Urinary bladder (tissue), 4 donors: ENCODE measurements around the gene FARS2. TPM values are rescaled to one million over a fixed set of nuclear protein-coding genes. Genes with fewer than 3 reads are reported as not detected.

Experiments
- DNase-seq: peaks from one replicate; pipeline ENCODE4 v3.0.0-alpha.2; 2015; ENCODE audit errors: extremely low spot score
- H3K27ac ChIP-seq: one replicate; pipeline ENCODE4 v1.5.1; 2013; ENCODE audit warnings: low read depth, mild to moderate bottlenecking, moderate library complexity
- H3K36me3 ChIP-seq: one replicate; pipeline ENCODE4 v1.6.1; 2013; ENCODE audit warnings: mild to moderate bottlenecking, moderate library complexity; ENCODE audit not compliant: insufficient read depth
- H3K4me1 ChIP-seq: one replicate; pipeline ENCODE4 v1.6.1; 2013; ENCODE audit warnings: mild to moderate bottlenecking, moderate library complexity; ENCODE audit not compliant: insufficient read depth
- H3K4me3 ChIP-seq: one replicate; pipeline ENCODE4 v1.5.1; 2013; ENCODE audit warnings: low read depth, low read length
- WGBS: extraction: QIAGEN DNeasy Blood & Tissue Kit; methylation state at CpG from one replicate; pipeline ENCODE4 v1.1.7; 2013; 5-methylcytosine and 5-hydroxymethylcytosine counted together
- polyA plus RNA-seq: library from polyadenylated mRNA; stranded (reverse); fragments of 200-250 nt; gene quantifications from one replicate; pipeline ENCODE4 v1.2.3, GENCODE V29; 2013
- total RNA-seq: library from RNA; depleted of rRNA; stranded (reverse); fragments of >200 nt; gene quantifications from one replicate; pipeline ENCODE4 v1.2.3, GENCODE V29; 2014
- donor health status: healthy with polysubstance abuse.
- donor health status: healthy.

The FARS2 gene
- total and polyA plus RNA-seq, 2 donors: 13.6 to 23.4 TPM

DNA sequence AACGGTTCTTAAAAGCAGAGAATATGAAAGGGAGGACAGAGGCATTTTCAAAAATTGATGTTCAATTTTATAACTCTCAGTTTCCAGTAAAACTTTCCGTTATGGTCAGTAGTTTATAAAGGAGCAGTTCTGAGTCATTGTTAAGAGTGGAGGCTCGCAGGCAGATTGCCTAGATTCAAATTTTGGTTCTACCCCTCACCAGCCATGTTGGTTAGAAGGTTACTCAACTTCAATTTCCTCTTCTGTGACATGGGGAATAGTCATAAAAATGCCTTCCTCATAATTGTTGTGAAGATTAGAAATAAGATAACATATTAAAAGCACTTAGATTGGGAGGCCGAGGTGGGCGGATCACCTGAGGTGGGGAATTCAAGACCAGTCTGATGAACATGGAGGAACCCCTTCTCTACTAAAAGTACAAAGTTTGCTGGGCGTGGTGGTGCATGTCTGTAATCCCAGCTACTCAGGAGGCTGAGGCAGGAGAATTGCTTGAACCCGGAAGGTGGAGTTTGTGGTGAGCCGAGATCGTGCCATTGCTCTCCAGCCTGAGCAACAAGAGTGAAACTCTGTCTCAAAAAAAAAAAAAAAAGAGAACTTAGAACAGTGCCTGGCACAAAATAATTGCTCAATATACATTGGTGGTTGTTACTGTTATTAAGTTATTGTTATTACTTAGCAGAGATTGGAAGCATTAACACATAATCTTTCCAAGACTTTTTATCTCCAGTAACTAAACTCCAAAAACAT is 396.5 kb downstream of the FARS2 start:
- Histone ChIP-seq H3K27ac (no peak overlapping the region), H3K4me1 (no peaks in the 10 kb centered on the region), H3K4me3 (no peak overlapping the region), H3K36me3 (no peaks in the 10 kb centered on the region)
- WGBS: 93% methylated on average over 9 of the region's 9 CpGs
- DNase-seq: no peak

DNA sequence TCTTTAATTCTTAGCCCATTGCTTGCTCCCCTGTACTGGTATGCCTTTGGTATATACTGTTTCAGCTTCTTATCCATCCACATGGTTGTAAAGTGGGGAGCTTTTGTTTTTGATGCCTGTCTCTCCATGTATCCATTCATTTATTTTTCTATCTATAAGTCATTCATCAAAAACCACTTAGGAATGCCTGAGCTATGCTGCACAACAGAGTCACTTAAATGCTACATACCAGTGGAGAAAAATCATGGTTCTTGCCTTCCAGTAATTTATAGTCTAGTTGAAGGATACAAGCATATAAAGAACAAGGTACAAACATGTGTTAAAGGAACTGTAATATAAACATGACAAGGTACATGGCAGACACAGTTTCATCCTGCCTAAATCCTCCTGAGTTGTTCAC is 398.2 kb downstream of the FARS2 start:
- no peak for DNase-seq
- Histone ChIP-seq H3K4me3 (no peak overlapping the region), H3K27ac (no peak overlapping the region)

DNA sequence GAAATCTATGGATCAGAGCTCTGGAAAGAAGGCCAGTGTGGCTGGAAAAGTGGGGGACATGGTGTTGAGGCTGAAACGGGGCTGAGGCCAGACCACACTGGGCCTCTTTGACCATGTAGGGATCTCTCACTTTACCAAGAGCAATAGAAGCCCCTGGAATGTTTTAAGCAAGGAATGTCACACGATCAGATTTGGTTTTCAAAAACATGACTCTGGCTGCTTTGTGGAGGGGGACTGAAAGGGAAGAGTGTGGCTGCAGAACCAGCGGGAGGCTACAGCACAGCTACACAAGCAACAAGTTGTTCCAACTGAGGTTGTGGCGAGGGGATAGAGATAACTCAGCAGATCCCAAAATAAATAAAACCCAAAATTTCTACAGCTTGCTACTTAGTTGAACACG is 399.5 kb downstream of the FARS2 start:
- Histone ChIP-seq H3K4me3 (no peak overlapping the region), H3K36me3 (no peaks in the 10 kb centered on the region), H3K27ac (no peak overlapping the region), H3K4me1 (no peaks in the 10 kb centered on the region)
- 63% methylated on average over 5 of the region's 5 CpGs for WGBS
- no peak for DNase-seq

More for the DNA sequence above, 398.2 kb downstream of the FARS2 start:
- Histone ChIP-seq H3K36me3 (no peaks in the 10 kb centered on the region), H3K4me1 (no peaks in the 10 kb centered on the region)

DNA sequence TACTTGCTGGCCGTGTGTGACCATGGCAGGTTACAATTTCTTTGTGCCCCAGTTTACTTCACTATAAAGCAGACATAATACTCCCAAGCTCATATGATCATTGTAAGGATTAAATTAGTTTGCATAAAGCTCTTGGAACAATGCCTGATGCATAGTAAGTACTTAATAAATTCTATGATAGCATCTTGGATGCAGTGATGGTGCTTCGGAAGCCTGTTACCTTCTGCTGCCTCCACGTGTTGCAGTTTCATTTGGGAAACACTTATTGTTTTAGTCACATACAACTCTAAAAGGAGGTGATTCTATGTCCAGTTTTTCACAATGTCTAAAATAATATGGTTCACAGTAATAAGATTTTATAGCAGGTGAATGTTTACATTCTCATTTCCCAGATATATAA is 401.5 kb downstream of the FARS2 start:
- no peak overlapping the region for H3K27ac ChIP-seq
- H3K36me3 ChIP-seq: no peaks in the 10 kb centered on the region
- 83% methylated on average over 3 of the region's 3 CpGs for WGBS
- no peaks in the 10 kb centered on the region for H3K4me1 ChIP-seq
- no peak for DNase-seq
- H3K4me3 ChIP-seq: no peak overlapping the region

DNA sequence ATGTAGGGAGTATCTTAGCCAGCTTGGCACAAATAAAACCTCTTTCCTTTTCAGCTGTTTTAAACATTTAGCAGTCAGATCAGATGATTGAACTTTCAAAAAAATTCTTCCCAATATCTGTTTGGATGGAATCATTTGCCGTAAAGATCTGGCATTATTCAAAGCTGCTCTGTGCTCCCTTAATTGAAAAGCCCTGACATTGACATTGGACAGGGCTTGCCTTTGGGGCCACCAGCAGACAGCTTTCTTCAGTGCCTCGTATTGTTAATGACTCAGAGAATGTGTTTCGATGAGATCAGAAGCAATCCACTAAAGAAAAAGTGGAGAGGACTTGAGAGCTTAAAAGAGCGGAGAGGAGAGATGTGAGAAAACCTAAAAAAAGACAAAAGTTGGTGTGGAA is 401.9 kb downstream of the FARS2 start:
- Histone ChIP-seq H3K27ac (no peak overlapping the region), H3K36me3 (no peaks in the 10 kb centered on the region), H3K4me3 (no peak overlapping the region), H3K4me1 (no peaks in the 10 kb centered on the region)
- peak; percentile 13 for DNase-seq
- WGBS: 71% methylated on average over 4 of the region's 4 CpGs

DNA sequence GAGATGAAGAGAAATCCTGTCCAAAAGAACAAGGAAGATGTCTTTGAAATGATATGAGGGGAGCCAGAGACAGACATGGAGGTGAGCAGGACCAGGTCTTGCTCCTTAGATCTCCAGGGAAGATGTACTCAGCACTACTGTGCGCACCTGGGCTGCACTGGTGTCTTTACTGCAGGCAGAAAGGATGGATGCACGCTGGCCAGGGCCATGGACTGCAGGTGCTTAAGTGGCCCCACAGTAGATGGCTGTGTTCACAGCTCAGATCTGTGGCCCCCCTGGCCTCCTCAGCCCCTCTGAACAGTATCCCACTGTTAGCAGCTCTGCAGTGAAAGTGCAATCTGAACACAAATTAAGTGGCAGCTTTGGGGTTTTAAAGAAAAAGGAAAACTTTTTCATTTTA is 402.4 kb downstream of the FARS2 start:
- no peak overlapping the region for H3K4me3 ChIP-seq
- H3K27ac ChIP-seq: no peak overlapping the region
- no peaks in the 10 kb centered on the region for H3K36me3 ChIP-seq
- no peak for DNase-seq
- 93% methylated on average over 2 of the region's 2 CpGs for WGBS
- H3K4me1 ChIP-seq: no peaks in the 10 kb centered on the region

DNA sequence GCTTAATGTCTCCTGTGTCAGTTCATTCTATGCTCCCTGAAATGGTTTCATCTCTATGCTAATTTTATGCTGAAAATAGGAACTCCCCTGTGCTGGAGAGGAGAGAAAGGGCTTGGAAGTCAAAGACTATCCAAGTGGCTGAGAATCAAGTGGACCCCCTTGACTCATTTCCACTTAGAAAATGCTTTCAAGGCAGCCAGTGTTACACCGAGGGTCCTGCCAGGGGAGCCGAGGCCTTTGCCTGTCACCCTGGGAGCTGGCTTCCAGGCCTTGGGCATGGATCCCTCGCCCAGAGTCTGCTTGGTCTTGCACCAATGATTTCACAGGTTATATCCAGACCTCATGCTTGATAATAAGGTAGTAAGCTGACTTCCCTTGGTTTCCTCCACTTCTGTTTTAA is 402.8 kb downstream of the FARS2 start:
- 94% methylated on average over 3 of the region's 3 CpGs for WGBS
- no peak for DNase-seq
- no peaks in the 10 kb centered on the region for H3K4me1 ChIP-seq
- no peaks in the 10 kb centered on the region for H3K36me3 ChIP-seq
- no peak overlapping the region for H3K4me3 ChIP-seq
- H3K27ac ChIP-seq: no peak overlapping the region

DNA sequence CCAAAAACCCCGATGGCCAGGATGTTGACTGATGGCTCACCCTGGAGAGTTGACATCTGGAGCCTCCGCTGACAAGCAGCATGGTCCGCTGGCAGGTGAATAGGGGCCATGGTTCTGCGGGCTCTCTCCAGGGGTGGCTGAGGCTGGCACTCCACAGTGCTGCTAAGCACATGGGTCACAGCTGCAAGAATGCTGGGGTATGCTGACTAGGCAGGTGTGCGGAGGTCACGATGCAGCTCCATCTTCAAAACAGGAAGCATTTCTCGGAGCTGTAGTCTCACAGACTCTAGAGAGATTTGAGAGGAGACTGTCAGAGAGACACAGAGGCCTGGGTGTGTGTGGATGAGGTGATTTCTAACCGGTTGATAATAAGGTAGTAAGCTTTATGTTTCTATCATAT is 403.9 kb downstream of the FARS2 start:
- Histone ChIP-seq H3K4me1 (no peaks in the 10 kb centered on the region), H3K27ac (no peak overlapping the region), H3K4me3 (no peak overlapping the region), H3K36me3 (no peaks in the 10 kb centered on the region)
- WGBS: 89% methylated on average over 8 of the region's 8 CpGs
- no peak for DNase-seq

DNA sequence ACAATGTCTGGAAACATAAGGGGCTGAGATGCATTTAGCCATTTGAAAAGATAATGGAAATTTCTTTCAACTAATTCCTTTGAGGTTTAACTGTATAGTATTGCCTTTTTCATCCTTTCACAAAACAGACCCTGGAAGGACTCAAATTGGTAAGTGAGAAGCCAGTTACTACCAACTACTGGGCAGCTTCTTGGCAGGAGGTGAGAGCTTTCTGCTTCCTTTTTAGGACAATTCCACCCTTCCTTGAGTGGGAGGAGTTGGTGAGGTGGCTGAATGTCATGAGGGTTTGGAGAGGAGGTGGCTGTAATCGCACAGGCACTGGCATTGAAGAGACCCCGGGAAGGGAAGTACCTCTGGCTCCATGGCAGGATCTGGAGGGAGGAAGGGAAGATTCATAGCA is 404.4 kb downstream of the FARS2 start:
- no peak for DNase-seq
- WGBS: 83% methylated on average over 2 of the region's 2 CpGs
- H3K27ac ChIP-seq: no peak overlapping the region
- no peak overlapping the region for H3K4me3 ChIP-seq
- H3K4me1 ChIP-seq: no peaks in the 10 kb centered on the region
- no peaks in the 10 kb centered on the region for H3K36me3 ChIP-seq

DNA sequence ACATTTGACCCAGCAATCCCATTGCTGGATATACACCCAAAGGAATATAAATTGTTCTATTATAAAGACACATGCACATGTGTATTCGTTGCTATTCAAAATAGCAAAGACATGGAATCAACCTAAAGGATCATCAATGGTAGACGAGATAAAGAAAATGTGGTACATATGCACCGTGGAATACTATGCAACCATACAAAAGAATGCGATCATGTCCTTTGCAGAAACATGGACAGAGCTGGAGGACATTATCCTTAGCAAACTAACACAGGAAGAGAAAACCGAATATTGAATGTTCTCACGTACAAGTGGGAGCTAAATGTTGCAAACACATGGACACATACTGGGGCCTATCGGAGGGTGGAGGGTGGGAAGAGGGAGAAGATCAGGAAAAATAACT is 405.4 kb downstream of the FARS2 start:
- 84% methylated on average over 7 of the region's 7 CpGs for WGBS
- Histone ChIP-seq H3K4me1 (no peaks in the 10 kb centered on the region), H3K36me3 (no peaks in the 10 kb centered on the region), H3K4me3 (no peak overlapping the region), H3K27ac (no peak overlapping the region)
- DNase-seq: no peak

DNA sequence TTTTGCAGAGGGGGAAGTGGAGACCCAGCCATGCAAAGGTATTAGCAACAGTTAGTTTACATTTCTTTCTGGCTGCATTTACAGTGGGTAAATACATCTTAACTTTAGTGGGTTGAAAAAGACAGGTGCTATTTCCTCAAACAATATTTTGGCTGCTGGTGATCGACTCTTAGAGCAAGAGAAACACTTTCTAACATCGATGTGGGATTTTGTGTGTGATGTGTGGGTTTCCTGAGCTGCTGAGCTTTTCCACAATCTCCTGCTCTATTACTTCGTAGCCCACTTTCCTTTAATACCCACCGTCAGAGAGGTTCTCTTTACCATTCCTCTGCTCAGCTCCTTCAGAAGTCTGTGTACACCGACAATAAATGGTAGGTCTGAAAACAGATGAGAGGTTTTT is 406.4 kb downstream of the FARS2 start:
- Histone ChIP-seq H3K27ac (no peak overlapping the region), H3K4me3 (no peak overlapping the region), H3K36me3 (no peaks in the 10 kb centered on the region), H3K4me1 (no peaks in the 10 kb centered on the region)
- DNase-seq: no peak
- WGBS: 65% methylated on average over 5 of the region's 5 CpGs

DNA sequence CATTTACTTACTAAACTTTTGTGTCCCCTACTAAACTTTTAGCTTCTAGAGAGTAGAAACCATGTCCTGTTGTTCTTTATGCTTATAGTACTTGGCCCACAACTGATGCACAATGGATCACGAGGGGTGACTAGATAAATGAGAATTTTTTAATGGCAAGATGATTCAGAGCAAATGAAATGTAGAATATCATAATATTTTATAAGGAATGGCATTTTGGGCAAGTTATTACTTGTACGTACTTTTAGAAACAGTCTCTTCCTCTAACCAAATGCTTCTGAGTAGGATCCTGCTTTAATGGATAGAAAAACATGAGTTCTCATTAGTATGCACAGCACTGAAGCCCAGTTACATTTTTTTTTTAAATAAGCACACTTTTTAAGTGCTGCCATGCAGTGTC is 409.1 kb downstream of the FARS2 start:
- 89% methylated on average over 2 of the region's 2 CpGs for WGBS
- H3K36me3 ChIP-seq: no peaks in the 10 kb centered on the region
- no peak for DNase-seq
- no peak overlapping the region for H3K4me3 ChIP-seq
- H3K27ac ChIP-seq: no peak overlapping the region
- H3K4me1 ChIP-seq: no peaks in the 10 kb centered on the region

DNA sequence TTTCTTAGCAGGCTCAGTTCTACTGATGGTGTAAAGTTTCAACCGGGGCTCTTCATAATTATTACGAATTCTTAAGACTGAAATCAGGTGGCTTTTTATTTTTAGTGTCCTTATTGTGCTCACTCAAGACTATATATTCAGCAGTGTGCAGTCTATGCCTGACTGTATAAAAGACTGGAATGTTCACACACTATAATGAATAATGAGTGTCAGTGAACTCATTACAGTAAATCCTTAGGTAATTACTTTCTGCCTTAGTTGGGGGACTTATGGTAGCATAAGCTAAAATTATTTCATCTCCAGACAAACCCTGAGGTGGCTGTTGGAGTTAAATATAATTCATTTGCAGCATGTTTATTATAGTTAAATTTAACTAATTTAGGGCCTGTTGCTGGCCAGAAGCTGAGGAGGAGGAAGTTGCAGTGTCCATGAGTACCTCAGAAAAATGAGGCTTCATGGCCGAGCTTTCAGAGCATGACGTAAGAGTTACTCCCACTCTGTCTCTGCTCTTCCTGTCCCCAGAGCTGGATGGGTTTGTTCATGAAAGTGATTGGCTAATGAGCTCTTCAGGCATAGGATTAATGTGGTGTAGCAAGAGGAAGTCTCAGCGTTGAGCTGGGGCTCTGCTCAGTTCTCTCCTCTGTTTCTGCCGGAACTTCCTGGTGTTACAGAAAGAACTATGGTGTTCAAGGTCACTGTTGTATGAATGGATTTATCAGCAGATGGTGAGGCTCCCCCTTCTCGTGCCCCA is 409.7 kb downstream of the FARS2 start:
- no peak overlapping the region for H3K27ac ChIP-seq
- 72% methylated on average over 7 of the region's 7 CpGs for WGBS
- H3K36me3 ChIP-seq: no peaks in the 10 kb centered on the region
- DNase-seq: no peak
- H3K4me1 ChIP-seq: no peaks in the 10 kb centered on the region
- H3K4me3 ChIP-seq: no peak overlapping the region
